Measurements from ENCODE around the gene FAM131B. TPM values are rescaled to one million over a fixed set of nuclear protein-coding genes. Genes with fewer than 3 reads are reported as not detected.
A peak's percentile ranks its signal among the peaks of the same experiment; 100 is the strongest.

Gene FAM131B
- total RNA-seq, 2 experiments from 2014 or later = 2.7 to 2.9 TPM

DNA sequence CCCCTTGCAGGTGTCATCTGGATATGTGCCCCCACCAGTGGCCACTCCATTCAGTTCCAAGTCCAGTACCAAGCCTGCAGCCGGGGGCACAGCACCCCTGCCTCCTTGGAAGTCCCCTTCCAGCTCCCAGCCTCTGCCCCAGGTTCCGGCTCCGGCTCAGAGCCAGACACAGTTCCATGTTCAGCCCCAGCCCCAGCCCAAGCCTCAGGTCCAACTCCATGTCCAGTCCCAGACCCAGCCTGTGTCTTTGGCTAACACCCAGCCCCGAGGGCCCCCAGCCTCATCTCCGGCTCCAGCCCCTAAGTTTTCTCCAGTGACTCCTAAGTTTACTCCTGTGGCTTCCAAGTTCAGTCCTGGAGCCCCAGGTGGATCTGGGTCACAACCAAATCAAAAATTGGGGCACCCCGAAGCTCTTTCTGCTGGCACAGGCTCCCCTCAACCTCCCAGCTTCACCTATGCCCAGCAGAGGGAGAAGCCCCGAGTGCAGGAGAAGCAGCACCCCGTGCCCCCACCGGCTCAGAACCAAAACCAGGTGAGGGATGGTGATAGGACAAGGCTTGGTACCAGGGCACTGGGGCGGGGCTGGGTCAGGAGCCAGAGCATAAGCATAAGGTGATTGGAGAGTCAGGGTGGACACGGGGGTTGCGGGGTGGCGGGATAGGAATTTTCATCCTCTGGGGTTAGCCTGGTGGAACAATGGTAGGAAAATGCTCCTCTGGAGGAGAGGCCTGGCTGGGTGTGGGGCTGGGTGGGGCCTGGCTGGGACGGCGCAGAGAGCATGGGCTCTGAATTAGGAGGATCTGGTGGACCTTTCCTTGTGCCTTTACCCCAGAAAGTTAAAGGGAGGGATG lies 20.5 kb upstream of the FAM131B start:
- POLR2A ChIA-PET = interaction anchor here (0.6 to 2.3 kb wide), 6 partner anchors 13 to 120 kb away, joined by 3 to 8 read pairs (median 4); partner anchors contain the start of gene GSTK1
- DNase-seq = no peak

DNA sequence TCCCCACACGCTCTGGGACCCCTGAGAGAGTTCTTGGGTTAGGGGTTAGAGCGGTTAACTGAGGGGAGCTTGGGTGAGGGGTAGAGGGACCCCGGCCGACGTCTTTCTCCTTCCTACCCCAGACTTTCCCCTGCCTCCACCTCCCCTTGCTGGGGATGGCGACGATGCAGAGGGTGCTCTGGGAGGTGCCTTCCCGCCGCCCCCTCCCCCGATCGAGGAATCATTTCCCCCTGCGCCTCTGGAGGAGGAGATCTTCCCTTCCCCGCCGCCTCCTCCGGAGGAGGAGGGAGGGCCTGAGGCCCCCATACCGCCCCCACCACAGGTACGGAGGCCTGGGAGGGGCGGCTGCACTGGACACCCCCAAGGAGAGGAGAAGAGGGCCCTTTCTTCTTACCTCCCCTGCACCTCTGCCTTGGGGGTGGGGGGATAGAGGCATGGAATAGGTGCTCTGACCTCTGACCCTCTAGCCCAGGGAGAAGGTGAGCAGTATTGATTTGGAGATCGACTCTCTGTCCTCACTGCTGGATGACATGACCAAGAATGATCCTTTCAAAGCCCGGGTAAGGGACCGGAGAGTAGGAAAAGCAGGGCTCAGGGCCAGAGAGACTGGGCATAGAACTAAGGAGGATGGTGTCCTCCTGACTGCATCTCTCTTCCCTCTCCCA lies 19.7 kb upstream of the FAM131B start:
- H3K4me1 Mint-ChIP-seq (ENCODE audit: low read depth) = peaks cover 18% of the 10 kb centered on the region

More for the DNA sequence above, 20.5 kb upstream of the FAM131B start:
- Mint-ChIP-seq H3K36me3 (ENCODE audit: low read depth) (peaks cover 3% of the 10 kb centered on the region), H3K4me1 (ENCODE audit: low read depth) (peaks cover 15% of the 10 kb centered on the region), H3K27ac (peak overlapping the region; percentile 43), H3K9me3 (no peaks in the 10 kb centered on the region), H3K27me3 (no peaks in the 10 kb centered on the region), H3K4me3 (no peak overlapping the region)
- TF ChIP-seq, protein P1, sequence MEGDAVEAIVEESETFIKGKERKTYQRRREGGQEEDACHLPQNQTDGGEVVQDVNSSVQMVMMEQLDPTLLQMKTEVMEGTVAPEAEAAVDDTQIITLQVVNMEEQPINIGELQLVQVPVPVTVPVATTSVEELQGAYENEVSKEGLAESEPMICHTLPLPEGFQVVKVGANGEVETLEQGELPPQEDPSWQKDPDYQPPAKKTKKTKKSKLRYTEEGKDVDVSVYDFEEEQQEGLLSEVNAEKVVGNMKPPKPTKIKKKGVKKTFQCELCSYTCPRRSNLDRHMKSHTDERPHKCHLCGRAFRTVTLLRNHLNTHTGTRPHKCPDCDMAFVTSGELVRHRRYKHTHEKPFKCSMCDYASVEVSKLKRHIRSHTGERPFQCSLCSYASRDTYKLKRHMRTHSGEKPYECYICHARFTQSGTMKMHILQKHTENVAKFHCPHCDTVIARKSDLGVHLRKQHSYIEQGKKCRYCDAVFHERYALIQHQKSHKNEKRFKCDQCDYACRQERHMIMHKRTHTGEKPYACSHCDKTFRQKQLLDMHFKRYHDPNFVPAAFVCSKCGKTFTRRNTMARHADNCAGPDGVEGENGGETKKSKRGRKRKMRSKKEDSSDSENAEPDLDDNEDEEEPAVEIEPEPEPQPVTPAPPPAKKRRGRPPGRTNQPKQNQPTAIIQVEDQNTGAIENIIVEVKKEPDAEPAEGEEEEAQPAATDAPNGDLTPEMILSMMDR (IDR thresholded peaks at IDR 0.05) = no peak
- CTCF ChIA-PET = interaction anchor here (0.6 to 2.1 kb wide), 6 partner anchors 8 to 142 kb away, joined by 3 to 8 read pairs (median 6); partner anchors contain the start of gene EPHA1
- intact Hi-C loops (cut with micrococcal nuclease) = no loop called here
- ATAC-seq = no peak

DNA sequence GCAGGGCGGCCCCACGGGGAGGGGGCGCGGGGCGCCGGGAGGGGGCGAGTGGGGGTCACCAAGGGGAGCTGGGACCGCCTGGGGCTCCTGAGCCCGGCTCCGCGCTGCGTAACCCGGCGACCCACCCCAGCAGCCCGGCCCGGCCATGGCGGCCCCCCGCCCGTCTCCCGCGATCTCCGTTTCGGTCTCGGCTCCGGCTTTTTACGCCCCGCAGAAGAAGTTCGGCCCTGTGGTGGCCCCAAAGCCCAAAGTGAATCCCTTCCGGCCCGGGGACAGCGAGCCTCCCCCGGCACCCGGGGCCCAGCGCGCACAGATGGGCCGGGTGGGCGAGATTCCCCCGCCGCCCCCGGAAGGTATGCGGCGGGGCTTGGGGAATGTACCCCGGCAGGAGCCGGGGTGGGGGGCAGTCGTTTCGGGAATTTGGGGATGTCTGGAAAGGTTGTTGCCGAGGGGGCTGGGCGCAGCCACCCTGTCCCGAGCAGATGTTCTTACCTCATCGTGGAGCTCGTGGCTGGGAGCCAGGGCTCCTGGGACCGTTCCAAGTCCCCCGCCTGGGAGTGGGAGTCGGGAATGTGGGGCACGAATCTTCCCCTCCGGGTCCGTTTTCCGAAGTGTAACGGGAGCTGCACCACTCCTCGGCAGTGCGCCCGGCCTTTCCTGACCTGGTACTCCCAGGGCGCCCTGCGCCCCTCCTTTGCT lies 19.1 kb upstream of the FAM131B start:
- TF ChIP-seq, protein P1 (IDR thresholded peaks at IDR 0.05) = no peak
- ChIA-PET CTCF (interaction anchor here (0.8 to 2.4 kb wide), 5 partner anchors 25 to 141 kb away, joined by 3 to 6 read pairs (median 4); no protein-coding TSS in a partner anchor), POLR2A (interaction anchor here (0.7 to 1.6 kb wide), 5 partner anchors 9 to 76 kb away, joined by 3 to 4 read pairs (median 3); partner anchors contain the start of gene EPHA1)
- Mint-ChIP-seq H3K4me3 (no peak overlapping the region), H3K27me3 (no peaks in the 10 kb centered on the region), H3K9me3 (no peaks in the 10 kb centered on the region), H3K27ac (peak overlapping the region; percentile 37), H3K4me1 (ENCODE audit: low read depth) (peaks cover 24% of the 10 kb centered on the region), H3K36me3 (ENCODE audit: low read depth) (no peaks in the 10 kb centered on the region)
- intact Hi-C loops (cut with micrococcal nuclease) = no loop called here
- ATAC-seq (peak; percentile 2), DNase-seq (peak; percentile 41)

More for the DNA sequence above, 19.7 kb upstream of the FAM131B start:
- intact Hi-C loops (cut with micrococcal nuclease) = no loop called here
- ChIA-PET CTCF (interaction anchor here (0.6 to 1.5 kb wide), 4 partner anchors 11 to 141 kb away, joined by 3 to 4 read pairs (median 3); no protein-coding TSS in a partner anchor), POLR2A (interaction anchor here (0.7 to 2.3 kb wide), 6 partner anchors 9 to 119 kb away, joined by 3 to 8 read pairs (median 4); partner anchors contain the start of genes EPHA1 and GSTK1)
- no peak for DNase-seq
- Mint-ChIP-seq H3K9me3 (no peaks in the 10 kb centered on the region), H3K4me3 (no peak overlapping the region), H3K27ac (peak overlapping the region; percentile 22), H3K27me3 (no peaks in the 10 kb centered on the region), H3K36me3 (ENCODE audit: low read depth) (no peaks in the 10 kb centered on the region)
- no peak for ATAC-seq
- TF ChIP-seq, protein P1 (IDR thresholded peaks at IDR 0.05) = no peak

DNA sequence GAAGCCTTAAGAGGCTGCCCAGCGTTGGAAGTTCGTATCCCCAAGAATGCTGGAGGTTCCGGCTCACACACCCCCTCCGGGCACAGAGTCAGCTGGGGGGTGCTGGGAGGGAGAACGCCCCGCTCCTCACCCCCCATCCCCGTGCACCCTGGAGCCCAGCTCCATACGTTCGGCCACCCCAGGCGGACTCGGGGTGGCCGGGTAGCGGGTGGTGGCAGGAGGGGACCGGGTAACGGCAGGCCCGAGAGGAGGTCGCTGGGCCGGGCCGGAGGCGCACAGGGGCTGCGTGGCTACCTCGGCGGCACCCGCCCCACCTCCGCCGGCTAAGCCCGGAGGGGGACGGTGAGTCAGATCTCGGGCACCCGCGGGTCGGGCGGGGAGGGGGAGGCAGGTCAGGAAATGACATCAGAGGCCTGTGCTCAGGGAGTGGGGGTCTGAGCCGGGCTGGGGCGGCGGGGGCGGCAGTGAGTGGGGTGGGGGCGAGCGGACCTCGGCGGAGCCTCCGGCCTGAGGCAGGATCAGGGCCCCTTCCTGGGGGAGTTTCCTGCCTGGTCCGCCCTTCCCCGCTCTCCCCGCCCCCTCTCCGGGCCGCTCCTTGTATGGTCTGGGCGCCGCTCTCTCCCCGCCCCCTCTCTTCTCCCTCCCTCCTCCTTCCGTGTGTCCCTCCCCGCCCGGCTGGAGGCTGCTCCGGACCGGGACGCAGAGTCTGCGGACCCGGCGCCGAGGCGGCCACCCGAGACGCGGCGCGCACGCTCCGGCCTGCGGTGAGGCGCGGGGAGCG lies 18.3 kb upstream of the FAM131B start, which contains the start of gene ZYX:
Gene ZYX (plus strand): TSS at position 700 of the 781 bp plus-strand sequence. CDS start 227 bp downstream, outside the sequence.
- intact Hi-C loops (cut with micrococcal nuclease) = no loop called here
- H3K27ac Mint-ChIP-seq = peak within 1 kb of the TSS; percentile 88
- no peaks in the 10 kb centered on the region for H3K27me3 Mint-ChIP-seq
- ChIA-PET POLR2A (interaction anchor here (0.7 to 1.7 kb wide), 12 partner anchors 11 to 118 kb away, joined by 3 to 6 read pairs (median 4); partner anchors contain the start of gene GSTK1), CTCF (interaction anchor here (0.8 to 3.0 kb wide), 20 partner anchors 8 to 143 kb away, joined by 3 to 47 read pairs (median 6); partner anchors contain the start of genes CASP2 and EPHA1)
- peak; percentile 80 for ATAC-seq
- DNase-seq = peak; percentile 94
- H3K4me3 Mint-ChIP-seq = peak within 1 kb of the TSS; percentile 85
- TF ChIP-seq, protein P1 (IDR thresholded peaks at IDR 0.05) = no peak
- no peaks in the 10 kb centered on the region for H3K9me3 Mint-ChIP-seq
- no peaks in the 10 kb centered on the region for H3K36me3 Mint-ChIP-seq (ENCODE audit: low read depth)
- peaks cover 30% of the 10 kb centered on the region for H3K4me1 Mint-ChIP-seq (ENCODE audit: low read depth)

All from activated CD8-positive, alpha-beta T cell treated with anti-CD3 and anti-CD28 coated beads for 36 hours (primary cell).